H1 (cell line): ENCODE measurements around the gene PRDM5.

ENCODE experiments used
- CEBPB ChIP-seq: IDR thresholded peaks from 2 replicates; pipeline ENCODE4 v1.6.1; 2012; ENCODE audit warnings: low read depth, low read length
- CREB1 ChIP-seq: IDR thresholded peaks from 2 replicates; pipeline ENCODE4 v1.6.1; 2012; ENCODE audit warnings: inconsistent platforms
- MAX ChIP-seq: IDR thresholded peaks from 2 replicates; pipeline ENCODE4 v1.6.1; 2012; ENCODE audit warnings: inconsistent platforms
- POLR2AphosphoS5 ChIP-seq: IDR thresholded peaks from 2 replicates; pipeline ENCODE4 v1.6.1; 2011; ENCODE audit warnings: low read depth, low read length
- TCF12 ChIP-seq: IDR thresholded peaks from 2 replicates; pipeline ENCODE4 v1.6.1; 2011; ENCODE audit warnings: low read depth, mild to moderate bottlenecking, low read length
- TF ChIP-seq, protein P1 (sequence below), 3 experiments: IDR thresholded peaks; 1 replicate in 2 of 3; 2 replicates in 1 of 3; pipeline versions ENCODE4 v1.5.1 to v1.6.1; 2011; ENCODE audit warnings: low read length in 3 of 3, mild to moderate bottlenecking in 3 of 3, inconsistent platforms in 2 of 3, low read depth in 1 of 3, moderate library complexity in 1 of 3; ENCODE audit not compliant: insufficient read depth in 1 of 3; ENCODE audit errors: control extremely low read depth in 1 of 3

DNA sequence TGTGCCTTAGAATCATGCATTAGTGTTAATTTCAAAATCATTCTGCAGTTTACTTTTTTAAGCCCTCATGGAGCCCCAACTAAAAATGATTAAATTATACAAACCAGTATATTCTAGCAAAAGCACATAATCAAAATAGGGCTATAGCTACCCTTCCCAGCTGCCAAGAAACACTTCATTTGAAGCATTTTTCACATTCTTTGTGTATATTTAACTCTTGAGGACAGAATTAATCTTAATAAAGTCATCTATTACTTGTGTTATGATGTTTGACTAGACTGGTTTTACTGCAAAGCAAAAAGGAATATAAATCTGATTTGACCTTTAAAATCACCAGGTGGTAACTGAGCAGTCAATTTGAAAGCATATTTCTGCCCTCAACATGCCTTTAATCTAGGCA is 145.1 kb downstream of the PRDM5 start:
- TF ChIP-seq POLR2AphosphoS5 (no peak), CREB1 (no peak), CEBPB (no peak), MAX (no peak), TCF12 (no peak)
- TF ChIP-seq, protein P1, sequence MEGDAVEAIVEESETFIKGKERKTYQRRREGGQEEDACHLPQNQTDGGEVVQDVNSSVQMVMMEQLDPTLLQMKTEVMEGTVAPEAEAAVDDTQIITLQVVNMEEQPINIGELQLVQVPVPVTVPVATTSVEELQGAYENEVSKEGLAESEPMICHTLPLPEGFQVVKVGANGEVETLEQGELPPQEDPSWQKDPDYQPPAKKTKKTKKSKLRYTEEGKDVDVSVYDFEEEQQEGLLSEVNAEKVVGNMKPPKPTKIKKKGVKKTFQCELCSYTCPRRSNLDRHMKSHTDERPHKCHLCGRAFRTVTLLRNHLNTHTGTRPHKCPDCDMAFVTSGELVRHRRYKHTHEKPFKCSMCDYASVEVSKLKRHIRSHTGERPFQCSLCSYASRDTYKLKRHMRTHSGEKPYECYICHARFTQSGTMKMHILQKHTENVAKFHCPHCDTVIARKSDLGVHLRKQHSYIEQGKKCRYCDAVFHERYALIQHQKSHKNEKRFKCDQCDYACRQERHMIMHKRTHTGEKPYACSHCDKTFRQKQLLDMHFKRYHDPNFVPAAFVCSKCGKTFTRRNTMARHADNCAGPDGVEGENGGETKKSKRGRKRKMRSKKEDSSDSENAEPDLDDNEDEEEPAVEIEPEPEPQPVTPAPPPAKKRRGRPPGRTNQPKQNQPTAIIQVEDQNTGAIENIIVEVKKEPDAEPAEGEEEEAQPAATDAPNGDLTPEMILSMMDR (IDR thresholded peaks at IDR 0.05; ENCODE audit: control extremely low read depth in 1 of 3, insufficient read depth in 1 of 3, low read depth in 1 of 3, low read length in 3 of 3), result no peak
